ENCODE measurements around the gene CAPN3.

CAPN3 gene

GRCh38 chr15:42343596-42344232, 15.6 kb upstream of the CAPN3 start:
- no peak for TF ChIP-seq CTCF (IDR thresholded peaks at IDR 0.05; ENCODE audit: low read length, missing control alignments)
- DNase-seq (ENCODE audit: low read depth): no peak
- H3K4me3 ChIP-seq (replicated peaks; ENCODE audit: low read depth, low read length): no peak overlapping the region

GRCh38 chr15:42344763-42345162, 14.5 kb upstream of the CAPN3 start:
- H3K4me3 ChIP-seq (replicated peaks; ENCODE audit: low read depth, low read length): no peak overlapping the region
- DNase-seq (ENCODE audit: low read depth): peak; percentile 95
- TF ChIP-seq CTCF (IDR thresholded peaks at IDR 0.05; ENCODE audit: low read length, missing control alignments): no peak

GRCh38 chr15:42345504-42345903, 13.8 kb upstream of the CAPN3 start:
- no peak for TF ChIP-seq CTCF (IDR thresholded peaks at IDR 0.05; ENCODE audit: low read length, missing control alignments)
- DNase-seq (ENCODE audit: low read depth): no peak
- H3K4me3 ChIP-seq (replicated peaks; ENCODE audit: low read depth, low read length): no peak overlapping the region

DNA sequence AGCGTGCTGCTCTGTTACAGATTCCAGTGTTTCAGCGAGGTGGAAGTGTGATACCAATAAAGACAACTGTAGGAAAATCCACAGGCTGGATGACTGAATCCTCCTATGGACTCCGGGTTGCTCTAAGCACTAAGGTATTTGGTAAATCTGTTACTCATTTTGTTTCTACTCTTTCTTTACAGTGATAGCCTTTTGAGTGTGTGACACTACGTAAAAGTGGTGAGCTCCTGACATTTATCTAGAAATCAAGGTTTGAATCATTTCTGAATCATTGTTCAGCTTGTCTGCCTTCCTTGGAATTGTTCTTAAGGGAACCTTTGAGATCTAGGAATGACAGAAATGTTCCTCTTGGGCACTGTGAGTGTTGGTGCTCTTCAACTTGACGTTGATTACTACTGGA, 11.2 kb upstream of the CAPN3 start:
- TF ChIP-seq CTCF (IDR thresholded peaks at IDR 0.05; ENCODE audit: low read length, missing control alignments): no peak
- no peak overlapping the region for H3K4me3 ChIP-seq (replicated peaks; ENCODE audit: low read depth, low read length)
- peak; percentile 59 for DNase-seq (ENCODE audit: low read depth)

- TF ChIP-seq CTCF (IDR thresholded peaks at IDR 0.05; ENCODE audit: low read length, missing control alignments): no peak
- H3K4me3 ChIP-seq (replicated peaks; ENCODE audit: low read depth, low read length): no peak overlapping the region
- DNase-seq (ENCODE audit: low read depth): peak; percentile 49
Observed at GRCh38 chr15:42349186-42349585, 10.1 kb upstream of the CAPN3 start.

- no peak for TF ChIP-seq CTCF (IDR thresholded peaks at IDR 0.05; ENCODE audit: low read length, missing control alignments)
- peak; percentile 58 for DNase-seq (ENCODE audit: low read depth)
- H3K4me3 ChIP-seq (replicated peaks; ENCODE audit: low read depth, low read length): no peak overlapping the region
Observed at GRCh38 chr15:42352401-42352800, 6.9 kb upstream of the CAPN3 start.

DNA sequence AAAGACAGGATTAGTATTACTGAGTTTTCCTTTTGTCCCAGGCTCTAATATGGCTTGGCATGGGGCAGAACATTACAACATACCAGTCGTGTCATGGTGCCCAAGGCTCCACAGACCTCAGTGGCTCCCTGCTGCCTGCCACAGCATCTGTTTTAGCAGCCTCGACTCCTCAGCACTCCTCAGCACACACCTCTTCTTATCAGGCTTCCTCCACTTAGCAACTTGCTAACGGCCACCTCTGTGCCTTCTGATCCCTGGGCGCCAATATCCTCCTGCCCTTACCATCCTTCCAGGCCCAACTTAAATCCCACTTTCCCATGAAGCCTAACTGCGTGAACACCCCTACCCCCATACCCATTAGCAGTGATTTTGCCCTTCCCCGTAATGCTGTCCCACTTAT, 6.2 kb upstream of the CAPN3 start:
- no peak for DNase-seq (ENCODE audit: low read depth)
- H3K4me3 ChIP-seq (replicated peaks; ENCODE audit: low read depth, low read length): no peak overlapping the region
- no peak for TF ChIP-seq CTCF (IDR thresholded peaks at IDR 0.05; ENCODE audit: low read length, missing control alignments)
